GM12874 (cell line): ENCODE results near the gene SEMA4B.

Experiments used
- TF ChIP-seq, protein P1 (sequence below): IDR thresholded peaks from 2 replicates; pipeline ENCODE4 v1.5.1; 2011; ENCODE audit warnings: low read depth, mild to moderate bottlenecking, control low read depth, low read length, moderate library complexity; ENCODE audit not compliant: insufficient read depth

The SEMA4B gene, protein sequence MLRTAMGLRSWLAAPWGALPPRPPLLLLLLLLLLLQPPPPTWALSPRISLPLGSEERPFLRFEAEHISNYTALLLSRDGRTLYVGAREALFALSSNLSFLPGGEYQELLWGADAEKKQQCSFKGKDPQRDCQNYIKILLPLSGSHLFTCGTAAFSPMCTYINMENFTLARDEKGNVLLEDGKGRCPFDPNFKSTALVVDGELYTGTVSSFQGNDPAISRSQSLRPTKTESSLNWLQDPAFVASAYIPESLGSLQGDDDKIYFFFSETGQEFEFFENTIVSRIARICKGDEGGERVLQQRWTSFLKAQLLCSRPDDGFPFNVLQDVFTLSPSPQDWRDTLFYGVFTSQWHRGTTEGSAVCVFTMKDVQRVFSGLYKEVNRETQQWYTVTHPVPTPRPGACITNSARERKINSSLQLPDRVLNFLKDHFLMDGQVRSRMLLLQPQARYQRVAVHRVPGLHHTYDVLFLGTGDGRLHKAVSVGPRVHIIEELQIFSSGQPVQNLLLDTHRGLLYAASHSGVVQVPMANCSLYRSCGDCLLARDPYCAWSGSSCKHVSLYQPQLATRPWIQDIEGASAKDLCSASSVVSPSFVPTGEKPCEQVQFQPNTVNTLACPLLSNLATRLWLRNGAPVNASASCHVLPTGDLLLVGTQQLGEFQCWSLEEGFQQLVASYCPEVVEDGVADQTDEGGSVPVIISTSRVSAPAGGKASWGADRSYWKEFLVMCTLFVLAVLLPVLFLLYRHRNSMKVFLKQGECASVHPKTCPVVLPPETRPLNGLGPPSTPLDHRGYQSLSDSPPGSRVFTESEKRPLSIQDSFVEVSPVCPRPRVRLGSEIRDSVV

DNA sequence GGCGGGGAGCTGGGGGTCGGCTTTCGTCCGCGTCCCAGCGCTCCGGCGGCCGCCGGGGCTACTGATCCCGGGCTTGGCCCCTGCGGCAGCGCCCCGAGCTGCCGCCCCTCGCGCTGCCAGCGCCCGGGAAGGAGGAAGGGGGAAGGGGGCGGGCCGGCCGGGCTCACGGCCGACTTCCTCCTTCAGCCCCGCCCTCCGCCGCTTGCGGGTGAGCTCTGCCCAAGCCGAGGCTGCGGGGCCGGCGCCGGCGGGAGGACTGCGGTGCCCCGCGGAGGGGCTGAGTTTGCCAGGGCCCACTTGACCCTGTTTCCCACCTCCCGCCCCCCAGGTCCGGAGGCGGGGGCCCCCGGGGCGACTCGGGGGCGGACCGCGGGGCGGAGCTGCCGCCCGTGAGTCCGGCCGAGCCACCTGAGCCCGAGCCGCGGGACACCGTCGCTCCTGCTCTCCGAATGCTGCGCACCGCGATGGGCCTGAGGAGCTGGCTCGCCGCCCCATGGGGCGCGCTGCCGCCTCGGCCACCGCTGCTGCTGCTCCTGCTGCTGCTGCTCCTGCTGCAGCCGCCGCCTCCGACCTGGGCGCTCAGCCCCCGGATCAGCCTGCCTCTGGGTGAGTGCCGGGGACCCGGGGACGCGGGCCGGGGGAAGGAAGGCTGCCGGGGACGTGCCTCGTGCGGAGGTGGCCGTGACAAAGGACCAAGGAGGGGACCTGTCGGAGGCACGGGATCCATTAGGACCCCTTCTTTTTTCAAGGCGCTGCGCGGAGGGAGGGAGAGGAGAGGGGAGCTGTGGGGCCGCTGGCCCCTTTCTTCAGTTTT, at the start of gene SEMA4B:
Gene SEMA4B, plus strand, starts transcription at position 201 of the 814 bp plus-strand sequence. Its CDS starts 249 bp downstream, at position 450.
- TF ChIP-seq, protein P1, sequence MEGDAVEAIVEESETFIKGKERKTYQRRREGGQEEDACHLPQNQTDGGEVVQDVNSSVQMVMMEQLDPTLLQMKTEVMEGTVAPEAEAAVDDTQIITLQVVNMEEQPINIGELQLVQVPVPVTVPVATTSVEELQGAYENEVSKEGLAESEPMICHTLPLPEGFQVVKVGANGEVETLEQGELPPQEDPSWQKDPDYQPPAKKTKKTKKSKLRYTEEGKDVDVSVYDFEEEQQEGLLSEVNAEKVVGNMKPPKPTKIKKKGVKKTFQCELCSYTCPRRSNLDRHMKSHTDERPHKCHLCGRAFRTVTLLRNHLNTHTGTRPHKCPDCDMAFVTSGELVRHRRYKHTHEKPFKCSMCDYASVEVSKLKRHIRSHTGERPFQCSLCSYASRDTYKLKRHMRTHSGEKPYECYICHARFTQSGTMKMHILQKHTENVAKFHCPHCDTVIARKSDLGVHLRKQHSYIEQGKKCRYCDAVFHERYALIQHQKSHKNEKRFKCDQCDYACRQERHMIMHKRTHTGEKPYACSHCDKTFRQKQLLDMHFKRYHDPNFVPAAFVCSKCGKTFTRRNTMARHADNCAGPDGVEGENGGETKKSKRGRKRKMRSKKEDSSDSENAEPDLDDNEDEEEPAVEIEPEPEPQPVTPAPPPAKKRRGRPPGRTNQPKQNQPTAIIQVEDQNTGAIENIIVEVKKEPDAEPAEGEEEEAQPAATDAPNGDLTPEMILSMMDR: no peak

DNA sequence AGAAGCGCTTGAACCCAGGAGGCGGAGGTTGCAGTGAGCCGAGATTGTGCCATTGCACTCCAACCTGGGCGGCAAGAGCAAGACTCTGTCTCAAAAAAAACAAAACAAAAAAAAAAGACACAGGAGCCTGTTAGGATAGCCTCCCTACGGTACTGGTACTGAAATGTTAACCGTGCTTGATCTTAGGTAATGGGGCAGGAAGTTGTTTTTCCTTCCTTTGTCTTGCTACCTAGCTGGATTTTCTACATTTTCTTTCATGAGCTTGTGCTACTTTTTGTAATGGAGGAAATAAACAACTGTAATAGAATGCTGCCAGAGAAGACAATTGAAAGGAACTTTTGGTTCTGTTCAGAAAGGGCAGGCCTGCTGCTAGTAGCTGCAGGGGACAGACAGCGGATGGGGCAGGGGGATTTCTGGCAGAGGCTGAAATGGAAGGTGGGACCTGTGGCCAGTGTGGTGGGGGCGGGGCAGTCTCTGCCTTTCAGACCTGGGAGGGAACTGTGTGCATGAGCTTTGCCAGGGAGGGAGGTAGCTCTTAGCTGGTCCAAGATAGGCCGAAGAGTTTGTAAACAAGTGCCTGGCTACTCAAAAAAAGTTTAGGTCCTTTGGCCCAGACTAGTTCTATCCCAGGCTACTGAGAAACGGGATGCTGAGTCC, 49.0 kb upstream of the SEMA4B start:
- TF ChIP-seq, protein P1: no peak

GRCh38 chr15:90153658-90154057, 47.5 kb upstream of the SEMA4B start:
- TF ChIP-seq, protein P1: no peak

- TF ChIP-seq, protein P1: no peak
Observed at GRCh38 chr15:90154246-90154645, 46.9 kb upstream of the SEMA4B start.

DNA sequence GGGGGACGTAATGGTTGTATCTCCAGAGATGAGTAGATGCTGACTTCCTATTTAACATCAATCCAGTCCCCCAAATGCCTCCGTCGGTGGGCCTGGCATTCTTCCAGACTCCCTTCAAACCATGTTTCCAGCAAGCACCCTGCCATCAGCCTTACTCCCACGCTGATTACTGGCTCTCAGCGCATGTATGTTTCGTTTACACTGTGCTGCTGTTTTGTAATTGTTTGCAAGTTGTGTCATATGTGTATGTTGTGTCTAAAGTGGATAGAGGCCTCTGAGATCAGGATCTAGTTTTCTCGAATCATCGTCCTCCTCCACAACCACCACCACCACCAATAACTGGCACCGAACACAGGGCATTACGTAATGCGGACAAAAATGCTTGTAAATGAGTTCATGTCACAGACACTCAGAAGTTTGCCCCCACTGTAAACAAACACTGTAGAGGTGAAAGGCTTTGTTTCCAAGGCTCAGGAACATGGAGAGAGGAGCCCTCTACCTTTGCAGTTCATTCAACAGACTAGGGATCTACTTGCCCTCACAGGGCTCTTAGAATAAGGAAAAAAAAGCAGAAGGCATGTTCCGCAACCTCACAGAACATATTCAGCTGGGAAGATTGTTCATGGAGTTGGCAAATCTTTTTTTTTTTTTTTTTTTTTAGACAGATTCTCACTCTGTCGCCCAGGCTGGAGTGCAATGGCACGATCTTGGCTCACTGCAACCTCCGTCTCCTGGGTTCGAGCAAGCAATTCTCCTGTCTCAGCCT, 46.1 kb upstream of the SEMA4B start:
- TF ChIP-seq, protein P1: no peak

- TF ChIP-seq, protein P1: no peak
Observed at GRCh38 chr15:90159213-90159612, 41.9 kb upstream of the SEMA4B start.
